Frontal cortex (tissue), 4 donors: ENCODE data around the gene LAP3. TPM values are rescaled to one million over a fixed set of nuclear protein-coding genes. Genes with fewer than 3 reads are reported as not detected.

Source experiments
- DNase-seq, 2 donors: peaks; one replicate each; pipeline ENCODE4 v3.0.0; 2012; ENCODE audit warnings: low spot score in 2 of 2
- FAIRE-seq: peaks from 2 replicates; lab custom pipeline; 2012; peaks lifted over from hg19 to GRCh38; lab: Jason Lieb, UNC
- total RNA-seq: library from RNA; depleted of rRNA; stranded (reverse); fragments of >200 nt; gene quantifications from one replicate; pipeline ENCODE4 v1.2.3, GENCODE V29; 2014
- donor health status: control.
- donor health status: control.
- donor health status: control.

LAP3 gene
- total RNA-seq, 1 donor from 2014 or later, result 45.2 TPM

DNA sequence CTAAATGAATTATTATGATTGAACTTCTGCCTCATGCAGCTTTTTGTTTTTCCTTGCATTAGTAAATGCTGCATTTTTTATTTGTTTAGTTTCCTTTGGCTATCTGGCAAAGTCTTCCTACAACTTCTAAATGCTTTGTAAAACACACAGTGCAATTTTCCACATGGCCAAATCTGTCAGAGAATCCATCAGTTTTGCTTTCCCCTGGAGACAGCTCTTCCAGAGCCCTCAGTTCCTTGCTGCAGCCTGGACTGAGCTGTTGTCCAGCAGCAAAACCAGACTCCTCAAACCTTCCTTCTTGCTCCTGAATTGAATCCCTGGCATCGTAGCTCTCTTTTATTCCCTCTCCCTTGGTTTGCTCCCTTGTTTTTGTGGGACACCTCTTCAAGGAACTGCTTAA is 80.1 kb downstream of the LAP3 start:
- no peak for FAIRE-seq

More for the DNA sequence above, 80.1 kb downstream of the LAP3 start:
- no peak for DNase-seq

Other genes with a start within 250 kb of the LAP3 start
- gene QDPR, start 65.1 kb upstream of the LAP3 start, total RNA-seq, result 52.2 TPM
- not detected for gene CLRN2, start 62.0 kb upstream of the LAP3 start, total RNA-seq
- gene MED28, start 37.4 kb downstream of the LAP3 start, total RNA-seq, result 26.5 TPM
- gene FAM184B, start 204.4 kb downstream of the LAP3 start, total RNA-seq, result 5.3 TPM
- gene DCAF16, start 233.6 kb downstream of the LAP3 start, total RNA-seq, result 35.1 TPM
- 5.7 TPM for gene NCAPG, start 233.8 kb downstream of the LAP3 start, total RNA-seq